Neuronal stem cell (in vitro differentiated cells): ENCODE measurements around the gene TMEM267.

Source experiments
- DNase-seq: peaks from one replicate; pipeline ENCODE4 v3.0.0-alpha.2; 2013; ENCODE audit warnings: low spot score
- H2AFZ ChIP-seq: one replicate; pipeline ENCODE4 v1.6.1; 2013; ENCODE audit warnings: mild to moderate bottlenecking, low read length, inconsistent platforms
- H2AK5ac ChIP-seq: 2 replicates; pipeline ENCODE4 v1.6.1; 2013; ENCODE audit warnings: low read depth, mild to moderate bottlenecking, inconsistent platforms, low read length, moderate library complexity, mixed read lengths
- H2BK120ac ChIP-seq: 2 replicates; pipeline ENCODE4 v1.6.1; 2013; ENCODE audit warnings: low read depth, mild to moderate bottlenecking, inconsistent platforms, low read length, moderate library complexity, mixed read lengths
- H2BK12ac ChIP-seq: one replicate; pipeline ENCODE4 v1.6.1; 2013; ENCODE audit warnings: low read length, inconsistent platforms
- H2BK15ac ChIP-seq: 2 replicates; pipeline ENCODE4 v1.6.1; 2013; ENCODE audit warnings: mild to moderate bottlenecking, low read length, inconsistent platforms, mixed read lengths
- H2BK5ac ChIP-seq: one replicate; pipeline ENCODE4 v1.6.1; 2013; ENCODE audit warnings: inconsistent platforms, mild to moderate bottlenecking, low read length, moderate library complexity
- H3K14ac ChIP-seq: one replicate; pipeline ENCODE4 v1.6.1; 2013; ENCODE audit warnings: low read length, inconsistent platforms
- H3K18ac ChIP-seq: 2 replicates; pipeline ENCODE4 v1.6.1; 2013; ENCODE audit warnings: low read length, inconsistent platforms
- H3K23ac ChIP-seq: 2 replicates; pipeline ENCODE4 v1.6.1; 2013; ENCODE audit warnings: low read depth, mild to moderate bottlenecking, mixed read lengths, low read length, inconsistent platforms; ENCODE audit not compliant: poor library complexity
- H3K27ac ChIP-seq: replicated peaks from 3 replicates; pipeline ENCODE4 v1.5.1; 2013; ENCODE audit warnings: low read length, inconsistent platforms
- H3K27me3 ChIP-seq, 3 experiments: 2 replicates each; pipeline ENCODE4 v1.6.1; 2013; ENCODE audit warnings: low read length in 3 of 3, mild to moderate bottlenecking in 2 of 3, inconsistent platforms in 1 of 3, low read depth in 1 of 3, mixed read lengths in 1 of 3, moderate library complexity in 1 of 3; ENCODE audit not compliant: control insufficient read depth in 3 of 3, insufficient read depth in 3 of 3
- H3K36me3 ChIP-seq, 2 donors: replicated peaks in 1 of 2; 2 replicates each; pipeline ENCODE4 v1.6.1; 2013; ENCODE audit warnings: low read length in 2 of 2; ENCODE audit not compliant: control insufficient read depth in 2 of 2, insufficient read depth in 2 of 2
- H3K4ac ChIP-seq: 2 replicates; pipeline ENCODE4 v1.6.1; 2013; ENCODE audit warnings: inconsistent platforms, mild to moderate bottlenecking, low read length, moderate library complexity
- H3K4me1 ChIP-seq, 2 donors: 1 replicate in 1 of 2; 2 replicates in 1 of 2; pipeline ENCODE4 v1.6.1; 2013; ENCODE audit warnings: low read length in 2 of 2, low read depth in 1 of 2; ENCODE audit not compliant: control insufficient read depth in 2 of 2, insufficient read depth in 1 of 2
- H3K4me2 ChIP-seq: one replicate; pipeline ENCODE4 v1.6.1; 2013; ENCODE audit warnings: mild to moderate bottlenecking, low read length, inconsistent platforms; ENCODE audit not compliant: insufficient read depth, poor library complexity, severe bottlenecking
- H3K4me3 ChIP-seq, 2 donors: 2 replicates each; pipeline ENCODE4 v1.5.1; 2013; ENCODE audit warnings: low read length in 2 of 2, mild to moderate bottlenecking in 2 of 2, inconsistent platforms in 1 of 2, moderate library complexity in 1 of 2
- H3K79me1 ChIP-seq: one replicate; pipeline ENCODE4 v1.6.1; 2013; ENCODE audit warnings: low read depth, mild to moderate bottlenecking, inconsistent platforms, low read length, moderate library complexity
- H3K9ac ChIP-seq: one replicate; pipeline ENCODE4 v1.6.1; 2013; ENCODE audit warnings: mild to moderate bottlenecking, low read depth, low read length, inconsistent platforms; ENCODE audit not compliant: poor library complexity
- H3K9me3 ChIP-seq, 2 donors: replicated peaks in 1 of 2; 2 replicates each; pipeline versions ENCODE3 to v1.6.1; 2013; ENCODE audit warnings: low read length in 2 of 2, mild to moderate bottlenecking in 2 of 2, inconsistent platforms in 1 of 2, low read depth in 1 of 2, mixed read lengths in 1 of 2, moderate library complexity in 1 of 2; ENCODE audit not compliant: control insufficient read depth in 2 of 2, insufficient read depth in 1 of 2
- H4K8ac ChIP-seq: one replicate; pipeline ENCODE4 v1.6.1; 2013; ENCODE audit warnings: low read depth, mild to moderate bottlenecking, inconsistent platforms, low read length, moderate library complexity
- H4K91ac ChIP-seq: one replicate; pipeline ENCODE4 v1.6.1; 2013; ENCODE audit warnings: low read length, low read depth, mild to moderate bottlenecking, inconsistent platforms; ENCODE audit not compliant: poor library complexity
- WGBS, 2 donors: extraction: QIAGEN DNeasy Blood & Tissue Kit; methylation state at CpG; one replicate each; pipeline ENCODE4 v1.1.7; 2013; ENCODE audit warnings: missing lambda C conversion rate in 2 of 2, mixed read lengths in 1 of 2; ENCODE audit not compliant: insufficient read length in 2 of 2, insufficient replicate concordance in 1 of 2; ENCODE audit errors: extremely low coverage in 2 of 2; 5-methylcytosine and 5-hydroxymethylcytosine counted together

The TMEM267 gene

GRCh38 chr5:43413966-43414365 is 69.7 kb downstream of the TMEM267 start:
- no peak overlapping the region for H2BK120ac ChIP-seq
- no peak overlapping the region for H2BK5ac ChIP-seq
- no peak overlapping the region for H4K8ac ChIP-seq
- H2AFZ ChIP-seq, result no peak overlapping the region
- no peak overlapping the region for H3K27ac ChIP-seq
- no peak overlapping the region for H3K4ac ChIP-seq
- no peak overlapping the region for H3K23ac ChIP-seq
- no peak overlapping the region for H3K14ac ChIP-seq
- H3K9me3 ChIP-seq, result no peaks in the 10 kb centered on the region
- H3K9ac ChIP-seq, result no peak overlapping the region
- H3K36me3 ChIP-seq, result no peaks in the 10 kb centered on the region
- H3K4me1 ChIP-seq, result no peaks in the 10 kb centered on the region
- no peak overlapping the region for H3K4me2 ChIP-seq
- no peak overlapping the region for H4K91ac ChIP-seq
- no peak for DNase-seq
- H2AK5ac ChIP-seq, result no peak overlapping the region
- WGBS, 2 donors, result no CpG with 5 or more reads among the region's 2 CpGs
- H3K4me3 ChIP-seq, result no peak overlapping the region
- H3K79me1 ChIP-seq, result no peaks in the 10 kb centered on the region
- no peak overlapping the region for H3K18ac ChIP-seq
- no peak overlapping the region for H2BK15ac ChIP-seq
- H3K27me3 ChIP-seq, result peaks cover 0 to 11% (median 0%) of the 10 kb centered on the region in 3 experiments
- no peak overlapping the region for H2BK12ac ChIP-seq

GRCh38 chr5:43412644-43413043 is 71.0 kb downstream of the TMEM267 start:
- H4K8ac ChIP-seq, result no peak overlapping the region
- no peak overlapping the region for H3K18ac ChIP-seq
- DNase-seq, result no peak
- no peak overlapping the region for H3K14ac ChIP-seq
- H2BK120ac ChIP-seq, result no peak overlapping the region
- H2BK15ac ChIP-seq, result no peak overlapping the region
- H2BK12ac ChIP-seq, result no peak overlapping the region
- no peak overlapping the region for H3K27ac ChIP-seq
- WGBS, 2 donors, result no CpG with 5 or more reads among the region's 1 CpG
- no peak overlapping the region for H3K4me3 ChIP-seq
- H3K79me1 ChIP-seq, result no peaks in the 10 kb centered on the region
- H3K4ac ChIP-seq, result no peak overlapping the region
- no peak overlapping the region for H2AK5ac ChIP-seq
- H2BK5ac ChIP-seq, result no peak overlapping the region
- H3K27me3 ChIP-seq, result peaks cover 0 to 11% (median 0%) of the 10 kb centered on the region in 3 experiments
- no peaks in the 10 kb centered on the region for H3K36me3 ChIP-seq
- no peak overlapping the region for H3K4me2 ChIP-seq
- no peaks in the 10 kb centered on the region for H3K9me3 ChIP-seq
- no peak overlapping the region for H2AFZ ChIP-seq
- no peak overlapping the region for H3K23ac ChIP-seq
- no peak overlapping the region for H4K91ac ChIP-seq
- no peak overlapping the region for H3K9ac ChIP-seq
- no peaks in the 10 kb centered on the region for H3K4me1 ChIP-seq

GRCh38 chr5:43412156-43412555 is 71.5 kb downstream of the TMEM267 start, which contains the start of gene CCL28:
CCL28 (minus strand) TSS chr5:43412391; CDS start chr5:43412316, 75 bp downstream.
- no peak within 1 kb of the TSS for H3K4ac ChIP-seq
- no peak within 1 kb of the TSS for H3K18ac ChIP-seq
- WGBS, 2 donors, result no CpG with 5 or more reads among the region's 6 CpGs
- H3K4me3 ChIP-seq, result no peak within 1 kb of the TSS
- H3K36me3 ChIP-seq, result no peaks in the 10 kb centered on the region
- no peak within 1 kb of the TSS for H3K14ac ChIP-seq
- H3K9me3 ChIP-seq, result no peaks in the 10 kb centered on the region
- peaks cover 0 to 11% (median 0%) of the 10 kb centered on the region in 3 experiments for H3K27me3 ChIP-seq
- H2BK12ac ChIP-seq, result no peak within 1 kb of the TSS
- H3K4me2 ChIP-seq, result no peak within 1 kb of the TSS
- H2AK5ac ChIP-seq, result no peak within 1 kb of the TSS
- no peak within 1 kb of the TSS for H2BK5ac ChIP-seq
- H3K79me1 ChIP-seq, result no peaks in the 10 kb centered on the region
- H3K9ac ChIP-seq, result no peak within 1 kb of the TSS
- no peak within 1 kb of the TSS for H2BK120ac ChIP-seq
- H2BK15ac ChIP-seq, result no peak within 1 kb of the TSS
- no peak within 1 kb of the TSS for H3K27ac ChIP-seq
- no peak for DNase-seq
- H4K91ac ChIP-seq, result no peak within 1 kb of the TSS
- no peak within 1 kb of the TSS for H2AFZ ChIP-seq
- H3K4me1 ChIP-seq, result no peaks in the 10 kb centered on the region
- H4K8ac ChIP-seq, result no peak within 1 kb of the TSS
- no peak within 1 kb of the TSS for H3K23ac ChIP-seq

GRCh38 chr5:43411495-43411894 is 72.2 kb downstream of the TMEM267 start:
- no peak overlapping the region for H3K4me3 ChIP-seq
- H3K27me3 ChIP-seq, result peaks cover 0 to 11% (median 0%) of the 10 kb centered on the region in 3 experiments
- no CpG with 5 or more reads among the region's 3 CpGs for WGBS, 2 donors
- no peak overlapping the region for H4K91ac ChIP-seq
- H3K4me2 ChIP-seq, result no peak overlapping the region
- no peak overlapping the region for H2BK120ac ChIP-seq
- H3K36me3 ChIP-seq, result no peaks in the 10 kb centered on the region
- no peak overlapping the region for H3K14ac ChIP-seq
- H3K18ac ChIP-seq, result no peak overlapping the region
- H2AK5ac ChIP-seq, result no peak overlapping the region
- H3K4ac ChIP-seq, result no peak overlapping the region
- H4K8ac ChIP-seq, result no peak overlapping the region
- H2BK15ac ChIP-seq, result no peak overlapping the region
- no peak overlapping the region for H3K23ac ChIP-seq
- no peak for DNase-seq
- no peaks in the 10 kb centered on the region for H3K4me1 ChIP-seq
- no peaks in the 10 kb centered on the region for H3K9me3 ChIP-seq
- no peak overlapping the region for H3K9ac ChIP-seq
- H2BK5ac ChIP-seq, result no peak overlapping the region
- no peaks in the 10 kb centered on the region for H3K79me1 ChIP-seq
- H3K27ac ChIP-seq, result no peak overlapping the region
- no peak overlapping the region for H2BK12ac ChIP-seq
- H2AFZ ChIP-seq, result no peak overlapping the region
